Smooth muscle cell (in vitro differentiated cells): ENCODE results near the gene PI4K2B. TPM values are rescaled to one million over a fixed set of nuclear protein-coding genes. Genes with fewer than 3 reads are reported as not detected.

Experiments used
- DNase-seq: peaks from one replicate; lab custom pipeline; 2025; ENCODE audit not compliant: unreplicated experiment; lab: John Stamatoyannopoulos, UW
- H2AFZ ChIP-seq: fragments of 200-600 bp; sonication (generic); 2 replicates; pipeline ENCODE4 v1.6.0; 2016; ENCODE audit warnings: antibody characterized with exemption, low read depth, mild to moderate bottlenecking
- H3F3A ChIP-seq: fragments of 200-600 bp; sonication (generic); 2 replicates; pipeline ENCODE4 v1.6.0; 2017; ENCODE audit warnings: antibody characterized with exemption, low read depth
- H3K27ac ChIP-seq: fragments of 200-600 bp; sonication (generic); 2 replicates; pipeline ENCODE4 v1.5.1; 2016; ENCODE audit warnings: low read depth, mild to moderate bottlenecking
- H3K27me3 ChIP-seq: fragments of 200-600 bp; sonication (generic); 2 replicates; pipeline ENCODE4 v1.6.1; 2016; ENCODE audit warnings: low read depth, mild to moderate bottlenecking
- H3K36me3 ChIP-seq: fragments of 200-600 bp; sonication (generic); 2 replicates; pipeline ENCODE4 v1.5.1; 2016; ENCODE audit warnings: low read depth
- H3K4me1 ChIP-seq: fragments of 200-600 bp; sonication (generic); 2 replicates; pipeline ENCODE4 v1.5.1; 2016; ENCODE audit warnings: low read depth
- H3K4me2 ChIP-seq: fragments of 200-600 bp; sonication (generic); 2 replicates; pipeline ENCODE4 v1.6.0; 2016; ENCODE audit warnings: mild to moderate bottlenecking
- H3K4me3 ChIP-seq: fragments of 200-600 bp; sonication (generic); 2 replicates; pipeline ENCODE4 v1.5.1; 2016; ENCODE audit warnings: mild to moderate bottlenecking
- H3K79me2 ChIP-seq: fragments of 200-600 bp; sonication (generic); 2 replicates; pipeline ENCODE4 v1.6.0; 2016; ENCODE audit warnings: low read depth, mild to moderate bottlenecking
- H3K9ac ChIP-seq: fragments of 200-600 bp; sonication (generic); 2 replicates; pipeline ENCODE4 v1.6.0; 2016; ENCODE audit warnings: low read depth
- H3K9me3 ChIP-seq: fragments of 200-600 bp; sonication (generic); replicated peaks from 2 replicates; pipeline ENCODE4 v1.5.1; 2016; ENCODE audit warnings: low read depth
- H4K20me1 ChIP-seq: fragments of 200-600 bp; sonication (generic); 2 replicates; pipeline ENCODE4 v1.6.0; 2016; ENCODE audit warnings: low read depth
- WGBS: methylation state at CpG from one replicate; pipeline ENCODE4 v1.1.7; 2016; ENCODE audit warnings: low lambda C conversion rate; 5-methylcytosine and 5-hydroxymethylcytosine counted together
- polyA plus RNA-seq: library from polyadenylated mRNA; unstranded; fragments of >200 nt; fragmentation: Nextera tagmentation; extraction: Ambion mirVana; gene quantifications from 2 replicates; pipeline ENCODE4 v1.2.1, GENCODE V29; 2016
- total RNA-seq: library from RNA; depleted of rRNA; stranded (reverse); fragments of >200 nt; gene quantifications from 2 replicates; pipeline ENCODE4 v1.2.3, GENCODE V29; 2014
- TF ChIP-seq, protein P1 (sequence below): fragments of 200-600 bp; sonication (generic); IDR thresholded peaks from 2 replicates; pipeline ENCODE4 v1.5.1; 2017; ENCODE audit warnings: borderline replicate concordance, mild to moderate bottlenecking, antibody characterized with exemption; ENCODE audit not compliant: insufficient read depth, poor library complexity, severe bottlenecking

PI4K2B gene
- total and polyA plus RNA-seq, 2 experiments from 2014 or later = 10.8 to 21.6 TPM

DNA sequence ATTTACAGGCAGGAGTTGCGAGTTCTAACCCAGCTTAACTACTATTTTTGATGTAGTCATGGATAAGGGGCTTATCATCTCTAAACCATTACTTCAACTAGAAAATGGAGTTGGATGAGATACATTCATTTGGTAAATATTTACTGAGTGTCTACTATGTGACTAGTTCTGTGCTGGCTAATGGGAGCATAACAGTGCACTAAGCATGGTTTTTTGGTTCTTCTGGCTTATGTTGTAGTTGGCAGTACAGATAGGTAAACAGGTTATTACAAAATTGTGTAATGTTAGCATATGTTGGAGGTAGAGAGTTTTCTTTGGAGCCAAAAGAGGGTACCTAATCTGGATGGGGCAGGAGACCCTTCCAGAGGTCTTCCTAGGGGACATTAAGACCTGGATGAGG, 25.8 kb upstream of the PI4K2B start:
- Histone ChIP-seq H3K9me3 (no peaks in the 10 kb centered on the region), H2AFZ (no peak overlapping the region), H3K27me3 (no peaks in the 10 kb centered on the region), H3K9ac (no peak overlapping the region), H3K4me3 (no peak overlapping the region), H3K4me1 (no peaks in the 10 kb centered on the region), H3K4me2 (no peak overlapping the region), H3K36me3 (no peaks in the 10 kb centered on the region), H3F3A (no peaks in the 10 kb centered on the region), H4K20me1 (no peaks in the 10 kb centered on the region), H3K27ac (no peak overlapping the region), H3K79me2 (no peaks in the 10 kb centered on the region)
- DNase-seq = no peak
- TF ChIP-seq, protein P1, sequence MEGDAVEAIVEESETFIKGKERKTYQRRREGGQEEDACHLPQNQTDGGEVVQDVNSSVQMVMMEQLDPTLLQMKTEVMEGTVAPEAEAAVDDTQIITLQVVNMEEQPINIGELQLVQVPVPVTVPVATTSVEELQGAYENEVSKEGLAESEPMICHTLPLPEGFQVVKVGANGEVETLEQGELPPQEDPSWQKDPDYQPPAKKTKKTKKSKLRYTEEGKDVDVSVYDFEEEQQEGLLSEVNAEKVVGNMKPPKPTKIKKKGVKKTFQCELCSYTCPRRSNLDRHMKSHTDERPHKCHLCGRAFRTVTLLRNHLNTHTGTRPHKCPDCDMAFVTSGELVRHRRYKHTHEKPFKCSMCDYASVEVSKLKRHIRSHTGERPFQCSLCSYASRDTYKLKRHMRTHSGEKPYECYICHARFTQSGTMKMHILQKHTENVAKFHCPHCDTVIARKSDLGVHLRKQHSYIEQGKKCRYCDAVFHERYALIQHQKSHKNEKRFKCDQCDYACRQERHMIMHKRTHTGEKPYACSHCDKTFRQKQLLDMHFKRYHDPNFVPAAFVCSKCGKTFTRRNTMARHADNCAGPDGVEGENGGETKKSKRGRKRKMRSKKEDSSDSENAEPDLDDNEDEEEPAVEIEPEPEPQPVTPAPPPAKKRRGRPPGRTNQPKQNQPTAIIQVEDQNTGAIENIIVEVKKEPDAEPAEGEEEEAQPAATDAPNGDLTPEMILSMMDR = no peak
- 100% methylated on average over 1 of the region's 1 CpG for WGBS

DNA sequence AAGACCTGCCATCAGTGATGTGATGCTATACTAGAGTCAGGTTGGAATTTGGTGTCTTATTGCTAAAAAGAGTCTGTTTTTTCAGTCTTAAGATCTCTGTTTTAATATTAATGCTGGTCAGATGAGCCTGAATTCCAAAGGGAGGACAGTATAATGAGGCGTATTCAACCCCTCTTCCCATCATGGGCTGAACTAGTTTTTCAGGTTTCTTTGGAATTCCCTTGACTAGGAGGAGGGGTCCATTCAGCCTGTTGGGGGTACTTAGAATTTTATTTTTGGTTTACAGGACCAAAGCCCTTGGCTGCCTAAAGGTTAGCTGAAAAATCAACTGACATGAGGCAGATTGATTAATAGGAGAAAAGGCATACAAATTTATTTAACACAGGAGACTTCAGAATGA, 24.1 kb upstream of the PI4K2B start:
- no peak for DNase-seq
- Histone ChIP-seq H2AFZ (no peak overlapping the region), H3K4me2 (no peak overlapping the region), H4K20me1 (no peaks in the 10 kb centered on the region), H3K9ac (no peak overlapping the region), H3K27ac (no peak overlapping the region), H3K36me3 (no peaks in the 10 kb centered on the region), H3F3A (no peaks in the 10 kb centered on the region), H3K4me1 (no peaks in the 10 kb centered on the region), H3K4me3 (no peak overlapping the region), H3K27me3 (no peaks in the 10 kb centered on the region), H3K9me3 (no peaks in the 10 kb centered on the region), H3K79me2 (no peaks in the 10 kb centered on the region)
- 47% methylated on average over 1 of the region's 1 CpG for WGBS
- TF ChIP-seq, protein P1 = no peak

DNA sequence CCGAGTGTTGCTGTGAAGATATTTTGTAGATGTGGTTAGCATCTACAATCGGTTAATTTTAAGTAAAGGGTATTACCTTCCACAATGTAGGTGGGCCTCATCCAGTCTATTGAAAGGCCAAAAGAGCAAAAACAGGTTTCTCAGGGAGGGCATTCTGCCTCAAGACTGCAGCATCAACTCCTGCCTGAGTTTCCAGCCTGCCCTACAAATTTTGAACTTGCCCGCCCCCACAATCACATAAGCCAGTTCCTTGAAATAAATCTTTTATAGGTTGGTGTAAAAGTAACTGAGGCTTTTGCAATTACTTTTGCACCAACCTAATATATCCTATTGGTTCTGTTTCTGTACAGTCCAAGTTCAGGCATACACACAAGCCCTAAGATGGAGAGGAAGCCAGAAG, 22.1 kb upstream of the PI4K2B start:
- Histone ChIP-seq H3K79me2 (no peaks in the 10 kb centered on the region), H3K4me2 (no peak overlapping the region), H3K27me3 (no peaks in the 10 kb centered on the region), H3K9ac (no peak overlapping the region), H3K27ac (no peak overlapping the region), H3K9me3 (no peaks in the 10 kb centered on the region), H3K4me3 (no peak overlapping the region), H4K20me1 (no peaks in the 10 kb centered on the region), H3K4me1 (no peaks in the 10 kb centered on the region), H3K36me3 (no peaks in the 10 kb centered on the region), H3F3A (no peaks in the 10 kb centered on the region), H2AFZ (no peak overlapping the region)
- WGBS = 95% methylated on average over 3 of the region's 3 CpGs
- TF ChIP-seq, protein P1 = no peak
- no peak for DNase-seq

DNA sequence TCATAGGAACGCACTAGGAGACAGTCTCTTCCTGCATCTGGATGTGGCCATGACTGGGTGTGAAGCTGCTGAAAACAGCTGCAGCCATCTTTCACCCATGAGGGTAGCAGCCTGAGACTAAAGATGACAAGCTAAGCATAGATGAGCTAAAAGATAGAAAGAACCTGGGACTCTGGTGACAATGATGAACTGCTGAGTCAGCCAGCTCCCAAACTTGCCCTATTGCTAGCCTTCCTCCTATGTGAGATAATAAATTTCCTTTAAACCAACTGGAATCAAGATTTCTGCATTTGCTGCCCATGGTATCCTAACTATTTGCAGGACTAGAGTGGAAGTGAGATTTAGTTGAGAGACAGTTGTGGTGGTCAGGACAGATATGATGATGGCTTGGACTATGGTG, 21.0 kb upstream of the PI4K2B start:
- Histone ChIP-seq H3K9me3 (no peaks in the 10 kb centered on the region), H3K4me1 (no peaks in the 10 kb centered on the region), H2AFZ (no peak overlapping the region), H3K79me2 (no peaks in the 10 kb centered on the region), H3K9ac (no peak overlapping the region), H3K4me3 (no peak overlapping the region), H3K4me2 (no peak overlapping the region), H3F3A (no peaks in the 10 kb centered on the region), H3K27me3 (no peaks in the 10 kb centered on the region), H3K27ac (no peak overlapping the region), H3K36me3 (no peaks in the 10 kb centered on the region), H4K20me1 (no peaks in the 10 kb centered on the region)
- TF ChIP-seq, protein P1 = no peak
- no peak for DNase-seq
- WGBS = 100% methylated on average over 1 of the region's 1 CpG
